K562 (cell line): Measurements from ENCODE around the gene TMEM132C. TPM values are rescaled to one million over a fixed set of nuclear protein-coding genes. Genes with fewer than 3 reads are reported as not detected.

ENCODE experiments used
- DIDO1 ChIP-seq: fragments of 450-650 bp; IDR thresholded peaks from 2 replicates; pipeline ENCODE4 v1.6.1; 2016; ENCODE audit warnings: low read depth, missing biosample characterization, missing genetic modification characterization
- E2F3 ChIP-seq: fragments of 250-450 bp; sonication (Bioruptor Pico); IDR thresholded peaks from 2 replicates; pipeline ENCODE4 v1.4.0; 2020; ENCODE audit warnings: mild to moderate bottlenecking
- HMGN3 ChIP-seq: IDR thresholded peaks from 2 replicates; pipeline ENCODE4 v1.6.1; 2011; ENCODE audit warnings: borderline replicate concordance, low read depth, mild to moderate bottlenecking, mixed read lengths, low read length; ENCODE audit not compliant: insufficient read length; ENCODE audit errors: extremely low read depth
- IFI16 ChIP-seq: fragments of 250-450 bp; sonication (Bioruptor Pico); IDR thresholded peaks from 2 replicates; pipeline ENCODE4 v2.1.2; 2022; ENCODE audit warnings: mild to moderate bottlenecking, inconsistent platforms
- MCM5 ChIP-seq: fragments of 450-650 bp; IDR thresholded peaks from 2 replicates; pipeline ENCODE4 v1.6.1; 2016; ENCODE audit warnings: low read depth
- TAF7 ChIP-seq: fragments of 450-650 bp; IDR thresholded peaks from 2 replicates; pipeline ENCODE4 v1.6.1; 2016; ENCODE audit warnings: missing genetic modification characterization, missing compliant biosample characterization
- ZNF583 ChIP-seq: fragments of 250-450 bp; sonication (Bioruptor Pico); IDR thresholded peaks from 2 replicates; pipeline ENCODE4 v1.4.0; 2020
- polyA plus RNA-seq, 8 experiments: library from polyadenylated mRNA; depleted of rRNA in 4 of 8; stranded (reverse) in 5 of 8; unstranded in 3 of 8; fragments of >200 nt; fragmentation: Nextera tagmentation in 2 of 8; fragmentation: Illumina TruSeq in 1 of 8; extraction: Ambion mirVana in 2 of 8; extraction: Trizol in 1 of 8; gene quantifications; 2 replicates each; pipeline versions ENCODE4 v1.2.1 to v1.2.3, GENCODE V29; 2011 to 2014; ENCODE audit warnings: inconsistent platforms in 1 of 8, missing spikeins in 1 of 8
- total RNA-seq, 7 experiments: library from RNA; depleted of rRNA in 6 of 7; stranded (reverse); fragments of >200 nt in 6 of 7; fragmentation: Illumina TruSeq in 2 of 7; extraction: Trizol in 2 of 7; gene quantifications; 2 replicates each; pipeline versions ENCODE4 v1.2.1 to v1.2.3, GENCODE V29; 2011 to 2021; ENCODE audit warnings: low replicate concordance in 1 of 7
- TF ChIP-seq, protein P1 (sequence below): fragments of 450-650 bp; IDR thresholded peaks from 2 replicates; pipeline ENCODE4 v1.6.1; 2016; ENCODE audit warnings: mild to moderate bottlenecking, moderate library complexity

TMEM132C gene
- total and polyA plus RNA-seq, 9 of the 15 experiments (the other 6 are each of a cell fraction or from before 2014, with no cell fraction given) = not detected

DNA sequence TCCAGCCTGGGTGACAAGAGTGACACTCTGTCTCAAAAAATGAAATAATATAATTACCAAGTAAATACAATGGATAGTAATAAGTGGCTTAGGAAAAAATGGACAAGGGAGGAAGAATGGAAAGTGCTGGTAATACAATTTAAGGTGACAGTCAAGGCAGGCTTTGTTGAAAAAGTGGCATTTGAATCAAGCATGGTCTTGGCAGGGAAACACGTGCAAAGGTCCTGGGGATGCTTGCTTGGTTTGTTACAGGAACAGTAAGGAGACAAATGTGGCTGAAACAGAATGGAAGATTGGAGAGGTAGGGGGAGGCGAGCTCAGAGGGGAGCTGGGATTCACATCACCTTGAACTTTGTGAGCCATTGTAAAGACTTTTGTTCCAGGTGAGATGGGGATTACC, 153.2 kb downstream of the TMEM132C start (continued):
- TF ChIP-seq, protein P1, sequence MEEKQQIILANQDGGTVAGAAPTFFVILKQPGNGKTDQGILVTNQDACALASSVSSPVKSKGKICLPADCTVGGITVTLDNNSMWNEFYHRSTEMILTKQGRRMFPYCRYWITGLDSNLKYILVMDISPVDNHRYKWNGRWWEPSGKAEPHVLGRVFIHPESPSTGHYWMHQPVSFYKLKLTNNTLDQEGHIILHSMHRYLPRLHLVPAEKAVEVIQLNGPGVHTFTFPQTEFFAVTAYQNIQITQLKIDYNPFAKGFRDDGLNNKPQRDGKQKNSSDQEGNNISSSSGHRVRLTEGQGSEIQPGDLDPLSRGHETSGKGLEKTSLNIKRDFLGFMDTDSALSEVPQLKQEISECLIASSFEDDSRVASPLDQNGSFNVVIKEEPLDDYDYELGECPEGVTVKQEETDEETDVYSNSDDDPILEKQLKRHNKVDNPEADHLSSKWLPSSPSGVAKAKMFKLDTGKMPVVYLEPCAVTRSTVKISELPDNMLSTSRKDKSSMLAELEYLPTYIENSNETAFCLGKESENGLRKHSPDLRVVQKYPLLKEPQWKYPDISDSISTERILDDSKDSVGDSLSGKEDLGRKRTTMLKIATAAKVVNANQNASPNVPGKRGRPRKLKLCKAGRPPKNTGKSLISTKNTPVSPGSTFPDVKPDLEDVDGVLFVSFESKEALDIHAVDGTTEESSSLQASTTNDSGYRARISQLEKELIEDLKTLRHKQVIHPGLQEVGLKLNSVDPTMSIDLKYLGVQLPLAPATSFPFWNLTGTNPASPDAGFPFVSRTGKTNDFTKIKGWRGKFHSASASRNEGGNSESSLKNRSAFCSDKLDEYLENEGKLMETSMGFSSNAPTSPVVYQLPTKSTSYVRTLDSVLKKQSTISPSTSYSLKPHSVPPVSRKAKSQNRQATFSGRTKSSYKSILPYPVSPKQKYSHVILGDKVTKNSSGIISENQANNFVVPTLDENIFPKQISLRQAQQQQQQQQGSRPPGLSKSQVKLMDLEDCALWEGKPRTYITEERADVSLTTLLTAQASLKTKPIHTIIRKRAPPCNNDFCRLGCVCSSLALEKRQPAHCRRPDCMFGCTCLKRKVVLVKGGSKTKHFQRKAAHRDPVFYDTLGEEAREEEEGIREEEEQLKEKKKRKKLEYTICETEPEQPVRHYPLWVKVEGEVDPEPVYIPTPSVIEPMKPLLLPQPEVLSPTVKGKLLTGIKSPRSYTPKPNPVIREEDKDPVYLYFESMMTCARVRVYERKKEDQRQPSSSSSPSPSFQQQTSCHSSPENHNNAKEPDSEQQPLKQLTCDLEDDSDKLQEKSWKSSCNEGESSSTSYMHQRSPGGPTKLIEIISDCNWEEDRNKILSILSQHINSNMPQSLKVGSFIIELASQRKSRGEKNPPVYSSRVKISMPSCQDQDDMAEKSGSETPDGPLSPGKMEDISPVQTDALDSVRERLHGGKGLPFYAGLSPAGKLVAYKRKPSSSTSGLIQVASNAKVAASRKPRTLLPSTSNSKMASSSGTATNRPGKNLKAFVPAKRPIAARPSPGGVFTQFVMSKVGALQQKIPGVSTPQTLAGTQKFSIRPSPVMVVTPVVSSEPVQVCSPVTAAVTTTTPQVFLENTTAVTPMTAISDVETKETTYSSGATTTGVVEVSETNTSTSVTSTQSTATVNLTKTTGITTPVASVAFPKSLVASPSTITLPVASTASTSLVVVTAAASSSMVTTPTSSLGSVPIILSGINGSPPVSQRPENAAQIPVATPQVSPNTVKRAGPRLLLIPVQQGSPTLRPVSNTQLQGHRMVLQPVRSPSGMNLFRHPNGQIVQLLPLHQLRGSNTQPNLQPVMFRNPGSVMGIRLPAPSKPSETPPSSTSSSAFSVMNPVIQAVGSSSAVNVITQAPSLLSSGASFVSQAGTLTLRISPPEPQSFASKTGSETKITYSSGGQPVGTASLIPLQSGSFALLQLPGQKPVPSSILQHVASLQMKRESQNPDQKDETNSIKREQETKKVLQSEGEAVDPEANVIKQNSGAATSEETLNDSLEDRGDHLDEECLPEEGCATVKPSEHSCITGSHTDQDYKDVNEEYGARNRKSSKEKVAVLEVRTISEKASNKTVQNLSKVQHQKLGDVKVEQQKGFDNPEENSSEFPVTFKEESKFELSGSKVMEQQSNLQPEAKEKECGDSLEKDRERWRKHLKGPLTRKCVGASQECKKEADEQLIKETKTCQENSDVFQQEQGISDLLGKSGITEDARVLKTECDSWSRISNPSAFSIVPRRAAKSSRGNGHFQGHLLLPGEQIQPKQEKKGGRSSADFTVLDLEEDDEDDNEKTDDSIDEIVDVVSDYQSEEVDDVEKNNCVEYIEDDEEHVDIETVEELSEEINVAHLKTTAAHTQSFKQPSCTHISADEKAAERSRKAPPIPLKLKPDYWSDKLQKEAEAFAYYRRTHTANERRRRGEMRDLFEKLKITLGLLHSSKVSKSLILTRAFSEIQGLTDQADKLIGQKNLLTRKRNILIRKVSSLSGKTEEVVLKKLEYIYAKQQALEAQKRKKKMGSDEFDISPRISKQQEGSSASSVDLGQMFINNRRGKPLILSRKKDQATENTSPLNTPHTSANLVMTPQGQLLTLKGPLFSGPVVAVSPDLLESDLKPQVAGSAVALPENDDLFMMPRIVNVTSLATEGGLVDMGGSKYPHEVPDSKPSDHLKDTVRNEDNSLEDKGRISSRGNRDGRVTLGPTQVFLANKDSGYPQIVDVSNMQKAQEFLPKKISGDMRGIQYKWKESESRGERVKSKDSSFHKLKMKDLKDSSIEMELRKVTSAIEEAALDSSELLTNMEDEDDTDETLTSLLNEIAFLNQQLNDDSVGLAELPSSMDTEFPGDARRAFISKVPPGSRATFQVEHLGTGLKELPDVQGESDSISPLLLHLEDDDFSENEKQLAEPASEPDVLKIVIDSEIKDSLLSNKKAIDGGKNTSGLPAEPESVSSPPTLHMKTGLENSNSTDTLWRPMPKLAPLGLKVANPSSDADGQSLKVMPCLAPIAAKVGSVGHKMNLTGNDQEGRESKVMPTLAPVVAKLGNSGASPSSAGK = no peak
- TF ChIP-seq HMGN3 = no peak
- TF ChIP-seq TAF7 (tag) = no peak
- no peak for TF ChIP-seq IFI16 (CRISPR knock-in tag)
- TF ChIP-seq DIDO1 (tag) = no peak
- no peak for TF ChIP-seq ZNF583 (CRISPR knock-in tag)
- no peak for TF ChIP-seq MCM5
- TF ChIP-seq E2F3 (CRISPR knock-in tag) = no peak
